Activated CD4-positive, alpha-beta T cell treated with anti-CD3 and anti-CD28 coated beads for 24 hours (primary cell): ENCODE data around the gene CCDC57.
A peak's percentile ranks its signal among the peaks of the same experiment; 100 is the strongest.
"Not testable (repeated sequence)": the region's sequence is repeated elsewhere in the genome, so short reads cannot be mapped to it uniquely, and the experiment has no call there.

Experiments
- DNase-seq, 2 donors: peaks; one replicate each; pipeline ENCODE4 v3.0.0-alpha.2; 2020; ENCODE audit warnings: low read depth in 2 of 2

CCDC57 gene

DNA sequence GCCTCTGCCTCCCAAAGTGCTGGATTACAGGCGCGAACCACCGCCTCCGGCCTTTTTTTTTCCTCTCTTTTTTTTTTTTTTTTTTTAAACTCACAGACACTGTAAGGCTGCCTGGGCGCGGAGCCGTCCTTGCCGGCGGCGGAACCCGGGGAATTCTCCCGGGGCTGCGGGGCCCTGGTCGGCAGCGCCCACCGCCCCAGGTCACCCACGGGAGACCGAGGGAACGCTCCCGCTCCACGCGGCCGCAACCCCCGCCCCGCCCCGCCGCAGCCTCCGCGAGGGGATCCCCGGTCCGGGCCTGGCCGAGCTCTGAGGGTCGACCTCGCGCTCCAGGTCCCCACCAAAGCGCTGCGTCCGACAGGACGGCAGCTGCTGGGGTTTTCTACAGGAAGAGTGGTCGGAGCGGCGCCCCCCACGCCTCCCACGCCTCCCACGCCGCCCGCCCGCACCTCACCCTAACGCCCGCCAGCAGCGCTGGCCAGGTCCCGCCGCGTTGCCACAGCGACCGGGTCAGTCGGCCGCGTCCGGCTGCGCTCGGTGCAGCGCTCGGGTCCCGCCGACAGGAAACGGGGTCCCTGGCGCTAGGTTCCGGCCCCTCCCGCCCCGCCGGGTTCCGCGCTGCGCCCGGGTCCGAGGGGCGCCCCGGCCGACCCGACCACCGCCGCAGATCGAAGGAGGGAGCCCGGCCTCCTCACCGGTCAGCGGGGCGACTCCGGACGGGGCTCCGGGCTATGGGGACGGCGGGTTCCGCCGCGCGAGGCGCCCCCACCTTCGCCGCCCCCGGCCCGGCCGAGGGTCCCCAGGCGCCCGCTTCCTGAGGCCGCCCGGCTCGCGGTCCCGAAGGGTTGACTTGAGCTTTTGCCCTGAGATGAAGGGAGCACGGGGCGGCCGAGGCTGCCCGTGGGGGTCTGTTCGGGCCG lies at the start of gene CCDC57:
CCDC57 (minus strand) TSS at position 512 of the 920 bp plus-strand sequence. CDS start 10,898 bp downstream, outside the sequence.
- DNase-seq = peak; percentile 46 to 69

DNA sequence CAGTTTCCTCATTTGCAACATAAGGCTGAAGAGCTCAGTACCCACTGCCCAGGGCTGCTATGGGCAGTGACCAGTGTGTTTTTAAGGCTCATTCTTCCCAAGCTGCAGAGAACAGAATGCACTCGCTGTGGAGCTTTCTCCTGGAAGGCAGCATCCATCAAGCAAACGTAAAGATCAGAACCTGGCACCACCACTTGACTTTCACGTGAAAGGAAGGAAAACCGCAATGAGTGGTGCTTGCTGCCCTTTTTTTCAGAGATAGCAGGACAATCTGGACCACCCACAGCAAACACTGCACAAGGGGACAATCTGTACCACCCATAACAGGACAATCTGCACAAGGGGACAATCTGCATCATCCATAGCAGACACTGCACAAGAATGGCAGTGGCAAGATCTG lies 49.7 kb upstream of the CCDC57 start:
- DNase-seq = no peak

- not testable (repeated sequence) for DNase-seq
Observed at GRCh38 chr17:82259972-82260961, 47.6 kb upstream of the CCDC57 start.

- DNase-seq = no peak
Observed at GRCh38 chr17:82258555-82258954, 45.9 kb upstream of the CCDC57 start.

GRCh38 chr17:82257473-82257872 lies 44.8 kb upstream of the CCDC57 start:
- no peak for DNase-seq

DNA sequence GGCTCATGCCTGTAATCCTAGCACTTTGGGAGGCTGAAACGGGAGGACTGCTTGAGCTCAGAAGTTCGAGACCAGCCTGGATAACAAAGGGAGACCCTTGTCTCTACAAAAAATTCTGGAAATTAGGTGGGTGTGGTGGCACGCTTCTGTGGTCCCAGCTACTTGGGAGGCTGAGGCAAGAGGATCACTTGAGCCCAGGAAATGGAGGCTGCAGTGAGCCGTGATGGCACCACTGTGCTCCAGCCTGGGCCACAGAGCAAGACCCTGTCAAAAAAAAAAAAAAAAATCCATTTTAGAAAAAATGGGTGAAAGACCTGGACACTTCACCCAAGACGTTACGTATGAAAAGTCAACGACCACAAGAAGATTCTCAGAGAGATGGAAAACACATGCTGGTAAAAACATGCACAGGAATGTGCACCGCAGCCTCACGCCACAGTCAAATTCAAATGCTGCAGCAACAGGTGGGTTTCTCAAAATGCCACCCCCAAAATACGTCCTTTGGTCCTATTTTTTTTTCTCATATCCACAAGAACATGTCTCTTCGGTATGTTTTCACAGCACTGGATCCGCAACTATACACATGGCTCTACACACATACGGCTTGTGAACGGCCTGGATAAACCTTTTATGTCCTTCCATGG lies 43.7 kb upstream of the CCDC57 start:
- DNase-seq = no peak

GRCh38 chr17:82255402-82255972 lies 42.8 kb upstream of the CCDC57 start:
- DNase-seq = no peak

DNA sequence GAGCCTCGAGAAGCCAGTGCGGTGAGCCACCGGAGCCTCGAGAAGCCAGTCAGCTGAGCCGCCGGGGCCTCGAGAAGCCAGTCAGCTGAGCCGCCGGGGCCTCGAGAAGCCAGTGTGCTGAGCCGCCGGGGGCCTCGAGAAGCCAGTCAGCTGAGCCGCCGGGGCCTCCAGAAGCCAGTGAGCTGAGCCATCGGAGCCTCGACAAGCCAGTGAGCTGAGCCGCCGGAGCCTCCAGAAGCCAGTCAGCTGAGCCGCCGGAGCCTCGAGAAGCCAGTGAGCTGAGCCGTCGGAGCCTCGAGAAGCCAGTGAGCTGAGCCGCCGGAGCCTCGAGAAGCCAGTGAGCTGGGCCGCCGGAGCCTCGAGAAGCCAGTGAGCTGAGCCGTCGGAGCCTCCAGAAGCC lies 42.1 kb upstream of the CCDC57 start:
- not testable (repeated sequence) for DNase-seq

DNA sequence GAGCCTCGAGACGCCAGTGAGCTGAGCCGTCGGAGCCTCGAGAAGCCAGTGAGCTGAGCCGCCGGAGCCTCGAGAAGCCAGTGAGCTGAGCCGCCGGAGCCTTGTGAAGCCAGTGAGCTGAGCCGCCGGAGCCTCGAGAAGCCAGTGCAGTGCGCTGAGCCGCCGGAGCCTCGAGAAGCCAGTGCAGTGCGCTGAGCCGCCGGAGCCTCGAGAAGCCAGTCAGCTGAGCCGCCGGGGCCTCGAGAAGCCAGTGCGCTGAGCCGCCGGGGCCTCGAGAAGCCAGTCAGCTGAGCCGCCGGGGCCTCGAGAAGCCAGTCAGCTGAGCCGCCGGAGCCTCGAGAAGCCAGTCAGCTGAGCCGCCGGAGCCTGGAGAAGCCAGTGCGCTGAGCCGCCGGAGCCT lies 41.5 kb upstream of the CCDC57 start:
- DNase-seq = not testable (repeated sequence)

DNA sequence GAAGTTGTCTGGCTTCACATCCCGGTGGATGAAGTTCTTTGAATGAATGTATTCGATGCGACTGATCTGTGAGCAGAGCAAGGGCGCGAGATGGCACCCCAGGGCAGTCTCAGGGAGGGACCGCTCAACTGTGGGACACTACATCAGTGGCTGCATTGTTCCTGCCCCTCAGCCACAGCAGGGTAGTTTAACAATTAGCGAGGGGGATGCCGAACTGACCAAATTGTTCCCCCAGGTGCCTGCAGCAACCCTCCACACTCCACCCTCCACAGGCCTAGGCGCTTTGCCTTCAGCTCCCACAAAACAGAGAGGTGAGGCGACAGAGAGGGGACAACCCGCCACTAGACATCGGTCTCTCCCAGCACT lies 40.5 kb upstream of the CCDC57 start:
- no peak for DNase-seq

- no peak for DNase-seq
Observed at GRCh38 chr17:82252511-82253178, 40.0 kb upstream of the CCDC57 start.

DNA sequence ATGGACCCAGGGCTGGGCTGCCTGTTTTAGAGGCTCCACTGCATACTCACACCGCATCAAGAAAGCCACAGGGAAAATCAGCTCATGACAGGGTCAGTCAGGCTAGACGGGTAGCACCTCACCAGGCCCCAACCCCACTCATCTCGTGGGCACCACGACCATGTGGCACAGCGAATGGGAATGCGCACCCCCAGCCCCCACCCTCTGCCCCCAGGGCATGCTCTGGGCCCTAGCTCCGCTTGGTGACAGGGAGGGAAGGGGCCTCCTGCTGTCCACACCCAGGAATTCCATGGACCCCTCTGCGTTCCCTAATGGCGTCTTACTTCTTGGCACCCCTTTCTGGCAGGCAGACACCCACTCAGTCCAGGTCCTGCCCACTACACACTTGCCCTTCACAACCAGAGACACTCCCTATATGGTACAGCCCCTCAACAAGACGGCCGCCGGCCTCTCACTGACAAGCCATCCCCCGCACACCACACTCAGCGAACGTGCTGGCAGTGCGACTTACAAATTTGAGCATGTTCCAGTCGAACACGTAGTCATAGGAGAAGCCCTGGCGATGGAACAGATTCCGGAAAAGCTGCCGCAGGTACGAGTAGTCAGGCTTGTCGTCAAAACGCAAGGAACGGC lies 38.3 kb upstream of the CCDC57 start:
- DNase-seq = no peak

DNA sequence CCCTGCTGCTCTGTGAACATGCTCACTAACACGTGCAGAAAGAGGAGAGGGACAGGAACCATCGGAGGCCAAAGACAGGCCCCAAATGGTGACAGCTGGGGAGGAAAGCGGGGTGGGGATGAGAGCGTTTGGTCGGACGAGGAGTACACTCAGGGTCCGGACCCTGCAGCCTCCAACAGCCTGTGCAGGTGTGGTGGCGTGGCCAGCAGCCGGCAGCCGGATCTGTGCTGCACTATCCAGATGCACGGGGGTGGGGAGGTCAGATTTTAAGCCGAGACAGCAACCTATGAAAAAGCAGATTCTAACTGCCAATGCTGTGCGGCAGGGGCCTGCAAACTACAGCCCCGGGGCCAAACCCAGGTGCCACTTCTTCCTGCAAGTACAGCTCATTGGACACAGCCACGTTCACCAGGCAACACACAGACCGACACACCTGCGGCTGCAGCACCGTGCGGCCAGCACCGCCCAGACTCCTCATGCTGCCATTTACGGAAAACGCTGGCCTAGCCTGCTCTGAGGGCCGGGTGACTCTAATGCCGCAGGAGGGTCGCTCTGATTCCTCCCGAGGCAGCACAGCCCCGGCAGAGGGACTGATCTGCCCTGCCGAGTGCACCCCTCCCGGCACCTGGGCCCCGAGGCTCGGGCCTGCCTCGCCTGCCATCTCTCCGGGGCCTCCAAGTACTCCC lies 37.4 kb upstream of the CCDC57 start:
- no peak for DNase-seq

GRCh38 chr17:82248815-82249674 lies 36.4 kb upstream of the CCDC57 start:
- DNase-seq = no peak

- no peak for DNase-seq
Observed at GRCh38 chr17:82247856-82248671, 35.4 kb upstream of the CCDC57 start.

GRCh38 chr17:82247182-82247823 lies 34.7 kb upstream of the CCDC57 start:
- no peak for DNase-seq

DNA sequence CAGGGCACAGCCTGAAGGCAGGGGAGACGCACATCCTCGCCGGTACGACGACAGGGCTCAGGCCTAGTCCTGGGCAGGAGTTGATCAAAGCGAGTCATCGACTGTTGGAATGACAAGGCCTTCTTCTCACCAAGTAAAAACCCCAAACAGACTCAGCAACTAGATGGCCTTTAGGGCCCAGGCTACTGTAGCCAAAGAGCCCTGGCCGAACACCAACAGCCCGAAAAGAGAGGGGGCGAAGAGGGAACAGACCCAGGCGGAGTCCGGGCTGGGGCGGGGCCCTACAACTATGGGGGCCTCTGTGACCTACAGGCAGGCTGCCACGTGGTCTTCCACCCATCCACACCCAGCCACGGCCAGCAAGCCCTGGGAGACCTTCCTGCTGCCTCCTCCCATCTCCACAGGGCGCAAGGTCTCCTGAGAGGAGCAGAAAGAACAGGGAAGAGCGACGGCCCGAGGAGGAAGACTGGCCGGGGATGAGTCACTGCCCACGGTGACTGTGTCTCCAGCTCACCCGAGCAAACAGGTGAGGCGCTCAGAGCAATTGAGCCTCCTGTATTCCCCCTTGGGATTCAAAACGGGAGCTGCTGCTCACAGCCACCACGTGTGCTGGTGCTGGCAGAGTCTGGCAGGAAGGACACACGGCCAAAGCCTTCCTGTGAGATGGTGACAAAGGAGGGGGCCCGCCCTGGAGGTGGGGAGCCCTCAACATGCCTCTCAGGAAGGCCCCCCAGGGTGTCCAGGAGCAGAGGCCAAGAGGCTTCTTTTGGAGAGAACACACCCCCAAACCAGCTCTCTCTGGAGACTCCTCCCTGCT lies 33.9 kb upstream of the CCDC57 start:
- no peak for DNase-seq
